Body of pancreas (tissue), 4 donors: ENCODE measurements around the gene IFT25. TPM values are rescaled to one million over a fixed set of nuclear protein-coding genes. Genes with fewer than 3 reads are reported as not detected.

Source experiments
- ATAC-seq: fragments of 150-250 bp; one replicate; pipeline ENCODE4 v1.9.1; 2016
- DNase-seq, 4 donors: peaks; one replicate each; pipeline ENCODE4 v3.0.0-alpha.2; 2019
- H3K27ac ChIP-seq, 4 donors: fragments of 200-600 bp; sonication (generic); 1 replicate in 3 of 4; 2 replicates in 1 of 4; pipeline versions ENCODE4 v1.5.1 to v1.6.1; 2016 to 2019; ENCODE audit warnings: mild to moderate bottlenecking in 1 of 4, mixed read lengths in 1 of 4, moderate library complexity in 1 of 4
- H3K27me3 ChIP-seq, 2 donors: fragments of 200-600 bp; sonication (generic); one replicate each; pipeline ENCODE4 v1.6.0; 2016; ENCODE audit warnings: mild to moderate bottlenecking in 1 of 2
- H3K36me3 ChIP-seq, 2 donors: fragments of 200-600 bp; sonication (generic); replicated peaks in 1 of 2; 2 replicates each; pipeline ENCODE4 v1.5.1; 2016; ENCODE audit warnings: low read depth in 2 of 2; ENCODE audit not compliant: insufficient read depth in 1 of 2
- H3K4me1 ChIP-seq: fragments of 200-600 bp; sonication (generic); one replicate; pipeline ENCODE4 v1.6.0; 2016
- H3K4me3 ChIP-seq, 2 donors: fragments of 200-600 bp; sonication (generic); 1 replicate in 1 of 2; 2 replicates in 1 of 2; pipeline ENCODE4 v1.5.1; 2016 to 2019
- H3K9me3 ChIP-seq, 3 donors: fragments of 200-600 bp; sonication (generic); 1 replicate in 2 of 3; 2 replicates in 1 of 3; pipeline ENCODE4 v1.5.1; 2016
- CTCF ChIP-seq, 7 experiments: fragments of 450-650 bp in 4 of 7; fragments of 200-600 bp in 3 of 7; sonication (generic) in 3 of 7; IDR thresholded peaks; one replicate each; pipeline ENCODE4 v1.5.1; 2016 to 2019; ENCODE audit warnings: antibody characterized with exemption in 7 of 7
- POLR2A ChIP-seq, 3 donors: fragments of 450-650 bp; IDR thresholded peaks; one replicate each; pipeline ENCODE4 v1.6.1; 2016; ENCODE audit warnings: antibody characterized with exemption in 3 of 3, mild to moderate bottlenecking in 2 of 3
- WGBS, 2 donors: methylation state at CpG; one replicate each; pipeline ENCODE4 v1.1.5; 2017; 5-methylcytosine and 5-hydroxymethylcytosine counted together
- intact Hi-C: fragments of 100-400 bp; cut with DNase I; formaldehyde crosslinking; loops from one replicate; pipeline ENCODE4 v1.15.1; 2023
- total RNA-seq, 2 donors: library from RNA; depleted of rRNA; stranded (reverse); fragments of >200 nt; gene quantifications; one replicate each; pipeline ENCODE4 v1.1.0, GENCODE V29; 2016

Gene IFT25
- total RNA-seq, 2 donors from 2014 or later = 6.6 to 17.6 TPM

GRCh38 chr1:53943090-53943489 lies 2.4 kb downstream of the IFT25 start:
- TF ChIP-seq POLR2A (IDR thresholded peaks at IDR 0.05) (no peak), CTCF (IDR thresholded peaks at IDR 0.05) (no peak)
- DNase-seq (no peak), ATAC-seq (no peak)
- Histone ChIP-seq H3K9me3 (no peaks in the 10 kb centered on the region), H3K4me3 (no peak overlapping the region), H3K27ac (no peak overlapping the region), H3K4me1 (peaks cover 23% of the 10 kb centered on the region), H3K36me3 (no peaks in the 10 kb centered on the region), H3K27me3 (no peaks in the 10 kb centered on the region)
- intact Hi-C loops = no loop called here
- 93 to 94% methylated on average over 6 of the region's 6 CpGs for WGBS, 2 donors

- H3K27me3 ChIP-seq = no peaks in the 10 kb centered on the region
- H3K36me3 ChIP-seq = no peaks in the 10 kb centered on the region
- intact Hi-C loops = no loop called here
- no peak for DNase-seq
- no peak overlapping the region for H3K27ac ChIP-seq
- no peak for ATAC-seq
- TF ChIP-seq CTCF (IDR thresholded peaks at IDR 0.05) (no peak), POLR2A (IDR thresholded peaks at IDR 0.05) (no peak)
- no peaks in the 10 kb centered on the region for H3K9me3 ChIP-seq
- H3K4me1 ChIP-seq = peaks cover 18% of the 10 kb centered on the region
- no peak overlapping the region for H3K4me3 ChIP-seq
- whole genome bisulfite sequencing, 2 donors = 79 to 86% methylated on average over 7 of the region's 7 CpGs
These were observed 3.2 kb downstream of the IFT25 start for GRCh38 chr1:53942127-53942957.

GRCh38 chr1:53938136-53938830 lies 7.2 kb downstream of the IFT25 start:
- Histone ChIP-seq H3K9me3 (no peaks in the 10 kb centered on the region), H3K4me1 (no peaks in the 10 kb centered on the region), H3K36me3 (no peaks in the 10 kb centered on the region), H3K27ac (no peak overlapping the region), H3K27me3 (no peaks in the 10 kb centered on the region), H3K4me3 (no peak overlapping the region)
- WGBS, 2 donors = 84 to 89% methylated on average over 4 of the region's 4 CpGs
- DNase-seq (no peak), ATAC-seq (no peak)
- TF ChIP-seq CTCF (IDR thresholded peaks at IDR 0.05) (no peak), POLR2A (IDR thresholded peaks at IDR 0.05) (no peak)
- intact Hi-C loops = no loop called here

GRCh38 chr1:53936430-53936829 lies 9.1 kb downstream of the IFT25 start:
- H3K4me1 ChIP-seq = no peaks in the 10 kb centered on the region
- no peaks in the 10 kb centered on the region for H3K27me3 ChIP-seq
- intact Hi-C loops = no loop called here
- no peaks in the 10 kb centered on the region for H3K36me3 ChIP-seq
- DNase-seq (no peak), ATAC-seq (no peak)
- no peak overlapping the region for H3K27ac ChIP-seq
- no peak for TF ChIP-seq POLR2A (IDR thresholded peaks at IDR 0.05)
- no peak for TF ChIP-seq CTCF (IDR thresholded peaks at IDR 0.05)
- H3K4me3 ChIP-seq = no peak overlapping the region
- 86 to 95% methylated on average over 1 of the region's 1 CpG for WGBS, 2 donors
- no peaks in the 10 kb centered on the region for H3K9me3 ChIP-seq
